Hindlimb muscle (tissue), 1 donor: ENCODE measurements around the gene REXO5. TPM values are rescaled to one million over a fixed set of nuclear protein-coding genes. Genes with fewer than 3 reads are reported as not detected.

Source experiments
- polyA plus RNA-seq: library from polyadenylated mRNA; unstranded; fragments of 120-200 nt; gene quantifications from one replicate; pipeline ENCODE4 v1.2.1, GENCODE V29; 2013; ENCODE audit not compliant: insufficient read length

REXO5 gene
- polyA plus RNA-seq, 1 donor: 4.3 TPM

Other genes with a start within 250 kb of the REXO5 start
- gene ACSM2B, start 230.2 kb upstream of the REXO5 start, polyA plus RNA-seq: 0.41 TPM
- gene ACSM1, start 108.8 kb upstream of the REXO5 start, polyA plus RNA-seq: 0.10 TPM
- 28.9 TPM for gene THUMPD1, start 64.7 kb upstream of the REXO5 start, polyA plus RNA-seq
- gene ACSM3, start 42.5 kb upstream of the REXO5 start, polyA plus RNA-seq: 3.6 TPM
- gene ERI2, start 55 bp upstream of the REXO5 start, polyA plus RNA-seq: 18.2 TPM
- 5.2 TPM for gene DCUN1D3, start 93.8 kb downstream of the REXO5 start, polyA plus RNA-seq
- gene LYRM1, start 94.2 kb downstream of the REXO5 start, polyA plus RNA-seq: 18.5 TPM